K562 treated with DMSO at 1 percent for 48 hours (cell line): ENCODE results near the gene GLB1L2. TPM values are rescaled to one million over a fixed set of nuclear protein-coding genes. Genes with fewer than 3 reads are reported as not detected.

Experiments used
- total RNA-seq: library from RNA; unstranded; fragments of 300-600 nt; gene quantifications from 2 replicates; pipeline ENCODE4 v1.2.3, GENCODE V29; 2022; ENCODE audit warnings: low replicate concordance; ENCODE audit errors: extremely low read depth

GLB1L2 gene, protein sequence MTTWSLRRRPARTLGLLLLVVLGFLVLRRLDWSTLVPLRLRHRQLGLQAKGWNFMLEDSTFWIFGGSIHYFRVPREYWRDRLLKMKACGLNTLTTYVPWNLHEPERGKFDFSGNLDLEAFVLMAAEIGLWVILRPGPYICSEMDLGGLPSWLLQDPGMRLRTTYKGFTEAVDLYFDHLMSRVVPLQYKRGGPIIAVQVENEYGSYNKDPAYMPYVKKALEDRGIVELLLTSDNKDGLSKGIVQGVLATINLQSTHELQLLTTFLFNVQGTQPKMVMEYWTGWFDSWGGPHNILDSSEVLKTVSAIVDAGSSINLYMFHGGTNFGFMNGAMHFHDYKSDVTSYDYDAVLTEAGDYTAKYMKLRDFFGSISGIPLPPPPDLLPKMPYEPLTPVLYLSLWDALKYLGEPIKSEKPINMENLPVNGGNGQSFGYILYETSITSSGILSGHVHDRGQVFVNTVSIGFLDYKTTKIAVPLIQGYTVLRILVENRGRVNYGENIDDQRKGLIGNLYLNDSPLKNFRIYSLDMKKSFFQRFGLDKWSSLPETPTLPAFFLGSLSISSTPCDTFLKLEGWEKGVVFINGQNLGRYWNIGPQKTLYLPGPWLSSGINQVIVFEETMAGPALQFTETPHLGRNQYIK
- not detected in 2 replicates for total RNA-seq

DNA sequence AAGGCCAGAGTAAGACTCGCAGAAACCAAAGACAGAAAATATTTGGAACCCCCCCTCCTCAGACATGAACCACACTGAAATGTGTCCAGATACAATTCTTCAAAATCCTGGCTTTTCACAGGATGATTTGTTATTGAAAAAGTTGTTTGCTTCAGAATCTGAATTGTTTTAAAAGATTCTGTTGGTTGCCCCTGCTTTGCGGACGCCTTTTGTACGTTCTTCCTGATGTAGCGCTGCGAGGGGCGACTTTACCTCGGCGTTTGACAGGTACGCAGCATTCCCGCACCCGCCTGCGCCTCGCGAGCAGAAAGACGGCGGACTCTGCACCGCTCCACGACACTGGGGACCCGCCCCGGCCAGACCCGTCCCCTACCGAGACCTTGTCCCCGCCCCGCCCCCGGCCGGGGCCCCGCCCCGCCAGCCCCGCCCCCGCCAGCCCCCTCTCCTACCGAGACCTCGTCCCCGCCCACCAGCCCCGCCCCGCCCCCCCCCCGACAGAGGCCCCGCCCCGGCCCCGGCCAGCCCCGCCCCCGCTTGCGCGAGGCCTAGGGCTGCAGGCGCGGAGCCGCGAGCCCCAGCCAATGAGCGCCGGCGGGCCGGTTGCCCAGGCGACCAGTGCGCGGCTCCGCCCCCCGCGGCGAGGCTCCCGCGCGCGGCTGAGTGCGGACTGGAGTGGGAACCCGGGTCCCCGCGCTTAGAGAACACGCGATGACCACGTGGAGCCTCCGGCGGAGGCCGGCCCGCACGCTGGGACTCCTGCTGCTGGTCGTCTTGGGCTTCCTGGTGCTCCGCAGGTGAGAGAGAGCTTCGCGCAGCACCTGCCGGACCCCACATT lies at the start of gene GLB1L2:
Gene GLB1L2, plus strand, starts transcription at position 635 of the 835 bp plus-strand sequence. Its CDS starts 74 bp downstream, at position 709.

DNA sequence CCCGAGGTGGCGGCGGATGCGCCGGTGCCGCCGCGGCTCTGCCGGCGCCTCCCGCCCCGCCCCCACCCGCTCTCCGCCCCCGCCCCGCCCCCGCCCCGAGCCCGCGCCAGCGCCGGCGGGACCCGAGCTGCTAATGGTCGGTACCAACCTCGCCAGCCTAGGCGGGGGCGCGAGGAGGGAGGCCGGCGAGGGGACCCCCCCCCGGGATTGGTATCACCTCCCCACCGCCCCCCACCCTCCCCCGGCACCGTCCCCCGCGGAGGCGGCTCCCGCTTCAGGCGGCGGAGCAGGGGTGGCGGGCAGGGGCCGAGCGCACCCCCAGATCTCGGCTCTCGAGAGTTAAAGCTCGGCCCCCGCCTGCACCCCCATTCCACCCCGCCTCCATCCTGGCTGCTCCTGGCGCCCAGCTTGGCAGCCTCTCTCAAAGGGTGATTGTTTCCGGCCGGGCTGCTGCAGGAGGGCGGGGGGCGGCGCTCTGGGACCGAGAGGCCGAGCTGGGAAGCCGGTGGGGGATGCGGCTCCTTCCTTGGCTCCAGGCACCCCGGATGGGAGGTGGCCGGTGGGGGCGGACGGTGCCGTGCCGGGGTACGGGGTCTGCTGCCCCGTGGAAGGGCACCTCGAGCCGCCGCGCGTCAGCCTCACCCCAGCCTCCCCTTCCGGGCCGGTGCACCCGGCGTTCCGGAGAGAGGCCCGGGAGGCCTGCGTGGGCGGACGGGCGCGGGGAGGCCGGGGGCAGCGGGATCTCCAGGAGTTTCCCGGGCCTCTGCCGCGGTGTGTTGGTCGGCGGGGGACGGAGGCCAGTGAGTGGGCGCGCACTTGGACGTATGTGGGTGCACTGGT lies 80.6 kb downstream of the GLB1L2 start, which contains the start of gene B3GAT1:
Gene B3GAT1, minus strand, starts transcription at position 40 of the 840 bp plus-strand sequence. CDS start 24,583 bp downstream, outside the sequence.

Other genes with a start within 250 kb of the GLB1L2 start
- gene NCAPD3, start 108.0 kb upstream of the GLB1L2 start, total RNA-seq, result not detected in 2 replicates
- gene VPS26B, start 107.3 kb upstream of the GLB1L2 start, total RNA-seq, result not detected in 2 replicates
- gene THYN1, start 78.6 kb upstream of the GLB1L2 start, total RNA-seq, result not detected in 2 replicates
- not detected in 2 replicates for gene ACAD8, start 78.4 kb upstream of the GLB1L2 start, total RNA-seq
- gene GLB1L3, start 55.6 kb upstream of the GLB1L2 start, total RNA-seq, result not detected in 2 replicates
- gene B3GAT1, start 80.3 kb downstream of the GLB1L2 start, total RNA-seq, result not detected in 2 replicates